Stimulated activated naive CD8-positive, alpha-beta T cell treated with anti-CD3 and anti-CD28 coated beads, Interleukin-15, Interleukin-2, amounts not matched to agents 100 U/mL and 50 U/mL, for 24 hours (primary cell): ENCODE data around the gene RAD51B.
"Not testable (repeated sequence)": the region's sequence is repeated elsewhere in the genome, so short reads cannot be mapped to it uniquely, and the experiment has no call there.

Experiments used
- ATAC-seq: fragments of 150-1000 bp; cut with Tn5 transposase; one replicate; pipeline ENCODE4 v1.10.0; 2021
- DNase-seq: peaks from one replicate; pipeline ENCODE4 v3.0.0; 2021

RAD51B gene

DNA sequence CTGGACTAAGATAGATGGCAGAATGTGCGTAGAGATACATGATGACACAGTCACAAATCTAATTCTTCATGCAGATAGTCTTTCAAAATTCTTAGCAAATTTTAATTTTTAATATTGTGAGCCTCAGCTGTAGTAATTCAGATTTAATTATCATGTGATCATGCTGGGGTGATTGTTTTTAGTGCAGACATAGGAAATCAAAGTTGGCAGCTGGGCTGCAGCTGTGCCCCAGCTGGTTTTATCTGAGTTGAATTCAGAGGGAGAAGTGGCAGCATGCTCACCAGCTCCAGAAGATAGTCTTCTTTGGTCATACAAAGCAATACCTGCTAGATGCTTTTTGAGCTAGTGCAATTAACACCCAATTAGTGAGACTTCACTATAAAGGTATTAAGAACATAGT lies 292.9 kb downstream of the RAD51B start:
- DNase-seq = no peak
- ATAC-seq = no peak

DNA sequence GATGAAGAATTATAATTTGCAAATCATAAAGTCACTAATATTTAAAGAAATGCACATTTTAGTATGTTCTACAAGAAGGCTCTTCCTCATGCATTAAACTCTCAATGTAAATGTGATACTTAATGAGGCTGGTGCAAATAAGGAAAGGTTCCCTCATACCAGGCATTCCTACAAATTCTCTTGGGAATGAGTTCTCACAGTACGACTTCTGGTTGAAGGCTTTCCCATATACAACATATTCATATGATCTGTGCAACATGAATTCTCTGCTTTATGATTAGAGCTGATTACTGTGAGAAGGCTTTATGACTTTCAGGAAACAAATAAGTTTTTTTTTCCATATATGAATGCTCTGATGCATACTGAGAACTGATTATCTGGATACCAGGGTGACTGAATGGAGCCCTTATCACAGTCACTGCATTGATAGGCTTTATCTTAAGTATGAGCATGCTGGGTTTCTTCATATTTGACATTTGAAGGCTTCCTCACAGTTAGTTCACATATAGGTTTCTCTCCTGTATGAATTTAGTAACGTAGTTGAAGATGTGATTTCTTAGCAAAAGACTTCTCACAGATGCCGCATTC lies 293.9 kb downstream of the RAD51B start:
- DNase-seq (no peak), ATAC-seq (no peak)

- not testable (repeated sequence) for ATAC-seq, DNase-seq
These were observed 296.4 kb downstream of the RAD51B start for GRCh38 chr14:68115952-68116351.

- ATAC-seq (no peak), DNase-seq (no peak)
These were observed 303.1 kb downstream of the RAD51B start for GRCh38 chr14:68122651-68123050.

- DNase-seq = no peak
- peak; percentile 57 for ATAC-seq
These were observed 304.5 kb downstream of the RAD51B start for GRCh38 chr14:68124050-68124449.

GRCh38 chr14:68124979-68125731 lies 305.6 kb downstream of the RAD51B start:
- no peak for ATAC-seq
- DNase-seq = no peak

GRCh38 chr14:68127166-68127565 lies 307.6 kb downstream of the RAD51B start:
- DNase-seq (no peak), ATAC-seq (no peak)

- no peak for DNase-seq
These were observed 312.3 kb downstream of the RAD51B start for GRCh38 chr14:68131907-68132306.

DNA sequence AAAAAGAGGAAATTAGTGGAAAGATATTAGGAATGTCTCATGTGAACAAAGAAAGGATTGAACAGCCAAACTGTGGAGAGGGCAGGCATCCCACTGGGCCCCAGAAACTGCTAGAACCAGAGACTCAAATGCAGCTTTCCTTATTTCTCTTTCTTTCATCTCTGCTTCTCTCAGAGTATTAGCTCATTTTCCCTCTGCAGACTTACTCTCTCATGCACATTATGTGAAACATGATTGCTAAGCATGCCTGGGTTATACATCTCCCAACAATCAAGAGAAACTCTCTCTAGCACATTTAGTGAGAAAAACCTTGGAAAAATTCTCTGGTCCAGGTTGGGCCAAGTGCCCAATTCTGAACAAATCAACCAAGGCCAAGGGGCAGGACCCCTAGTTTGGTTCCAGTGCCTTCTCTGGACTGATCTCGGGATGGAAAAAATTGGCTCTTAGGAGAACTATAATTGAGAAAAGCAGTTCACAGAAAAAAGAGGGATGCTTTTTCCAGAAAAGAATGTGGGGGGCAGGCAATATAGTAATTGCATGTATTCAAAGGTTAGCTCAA lies 313.1 kb downstream of the RAD51B start:
- no peak for DNase-seq
- ATAC-seq = no peak

More at GRCh38 chr14:68131907-68132306, 312.3 kb downstream of the RAD51B start:
- no peak for ATAC-seq

- ATAC-seq = no peak
- DNase-seq = no peak
These were observed 314.3 kb downstream of the RAD51B start for GRCh38 chr14:68133856-68134255.

- ATAC-seq = no peak
- no peak for DNase-seq
These were observed 315.4 kb downstream of the RAD51B start for GRCh38 chr14:68135028-68135427.

DNA sequence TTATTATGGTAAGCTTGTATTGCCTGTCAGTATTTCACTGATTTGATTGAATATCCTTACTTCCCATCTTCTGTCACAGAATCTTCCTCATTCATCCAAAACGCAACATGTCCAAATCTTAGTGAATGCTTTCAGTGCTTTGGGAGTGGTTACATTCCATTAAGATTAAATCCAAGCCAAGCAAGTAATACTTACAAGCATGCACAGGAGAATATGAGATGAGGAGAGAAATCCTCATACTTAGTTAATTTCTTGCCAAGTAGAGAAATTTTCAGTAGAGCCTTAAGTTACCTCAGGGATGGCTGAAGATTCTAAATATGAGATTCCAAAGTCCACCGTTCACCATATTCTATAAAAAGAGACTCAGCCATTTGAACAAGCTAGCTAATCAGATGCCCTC lies 316.0 kb downstream of the RAD51B start:
- no peak for DNase-seq

DNA sequence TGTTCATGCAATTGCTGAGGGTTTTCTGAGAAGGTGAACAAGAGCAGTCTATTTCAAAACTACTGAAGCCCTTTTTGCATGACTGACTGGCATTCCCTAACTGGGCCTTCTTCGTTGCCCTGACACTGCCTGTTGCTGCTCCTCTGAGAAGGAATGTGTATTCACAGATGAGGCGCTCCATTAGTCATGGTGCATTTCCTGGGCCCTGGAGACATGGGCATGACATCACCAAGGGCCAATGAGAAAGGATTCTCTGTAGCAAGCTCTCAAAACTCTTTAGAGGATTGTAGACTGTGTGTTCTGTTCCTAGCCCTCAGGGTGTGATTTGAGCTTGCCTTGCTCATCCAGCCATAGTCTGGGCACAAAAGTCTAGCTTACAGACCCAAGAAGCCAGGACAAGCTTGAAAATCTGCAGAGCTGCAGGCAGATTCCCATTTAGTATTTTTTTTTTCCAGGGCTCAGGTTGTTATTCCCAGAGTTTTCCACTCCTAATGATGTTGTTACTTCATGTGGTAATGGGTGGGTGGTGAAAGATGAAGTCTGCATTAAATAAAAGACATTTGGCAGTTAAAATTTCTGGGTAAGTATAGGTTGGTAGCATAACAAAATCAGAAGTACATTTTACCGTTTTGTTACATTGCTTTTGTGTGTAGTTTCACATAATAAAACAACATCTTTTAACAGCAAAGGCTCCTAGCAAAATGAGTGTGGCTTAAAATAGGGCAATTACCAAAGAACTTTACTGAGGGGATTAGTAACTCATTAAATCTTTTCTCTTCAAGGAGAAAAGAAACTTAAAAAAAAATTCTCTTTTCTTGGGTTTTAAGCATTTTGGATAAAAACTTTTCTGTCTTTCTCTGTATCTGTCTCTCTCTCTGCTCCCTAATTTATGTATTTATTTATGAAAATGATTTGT lies 318.4 kb downstream of the RAD51B start:
- ATAC-seq (peak; percentile 63), DNase-seq (peak; percentile 6)

More for the DNA sequence above, 316.0 kb downstream of the RAD51B start:
- ATAC-seq = no peak

DNA sequence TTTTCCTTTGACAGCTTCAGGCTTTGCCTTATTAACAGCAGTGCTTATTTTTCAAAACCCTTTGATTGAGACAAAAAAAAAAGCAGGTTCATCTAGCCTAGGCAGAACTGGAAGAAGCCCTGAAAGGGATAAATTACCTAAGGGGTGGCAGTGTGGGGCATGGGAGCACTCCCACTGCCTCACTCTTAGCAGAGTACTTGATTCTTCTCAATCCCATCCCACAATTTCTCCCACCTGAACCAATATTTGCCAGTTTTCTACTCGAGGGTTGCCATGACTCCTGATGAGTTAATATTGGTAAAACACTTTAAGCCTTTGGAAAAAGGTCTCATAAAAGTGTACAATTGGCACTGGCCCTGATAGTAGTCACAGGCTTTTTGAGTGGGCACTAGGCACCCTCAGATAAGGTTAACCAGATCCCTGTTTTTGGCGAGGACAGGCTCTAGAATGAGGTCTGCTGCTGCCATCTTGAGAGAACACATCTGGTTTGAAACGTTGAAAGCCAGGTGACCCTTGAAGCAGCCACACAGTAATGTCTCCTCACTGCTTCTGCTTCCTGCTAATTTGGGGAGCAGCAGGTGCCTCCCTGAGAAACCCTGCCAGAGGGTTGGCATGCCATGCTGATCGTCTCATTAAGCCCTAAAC lies 320.0 kb downstream of the RAD51B start:
- ATAC-seq (no peak), DNase-seq (no peak)

DNA sequence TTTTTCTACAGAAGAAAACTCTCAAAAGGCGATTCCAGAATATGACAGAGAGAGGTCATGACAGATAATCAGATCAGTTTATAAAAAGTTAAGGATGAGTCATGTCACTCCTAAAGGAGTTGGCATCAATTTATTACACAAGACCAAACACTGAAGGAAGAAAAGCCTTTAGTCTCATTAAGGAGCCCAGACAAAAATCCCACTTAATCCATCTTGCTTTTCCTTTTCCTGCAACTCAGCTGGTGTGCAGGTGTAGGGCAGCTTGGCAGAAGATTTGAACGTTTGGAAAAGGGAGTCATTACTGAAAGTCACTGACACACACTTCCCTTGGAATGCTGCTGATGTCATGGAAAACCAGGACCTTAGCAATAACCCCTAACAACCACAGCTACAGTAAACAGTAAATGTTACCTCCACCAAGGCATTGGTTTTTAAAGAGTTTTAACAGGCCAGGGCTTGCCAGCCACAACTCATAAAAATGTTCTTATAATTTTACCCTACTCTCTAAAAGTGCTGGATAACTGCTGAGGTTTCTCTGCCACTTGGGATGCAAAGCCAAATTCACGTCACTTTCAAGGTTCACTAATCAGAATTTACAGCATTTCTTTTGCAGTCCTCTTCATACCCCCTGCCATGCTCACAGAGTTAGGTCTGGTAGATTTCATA lies 320.6 kb downstream of the RAD51B start:
- no peak for DNase-seq

GRCh38 chr14:68140806-68141205 lies 321.2 kb downstream of the RAD51B start:
- no peak for ATAC-seq
- DNase-seq = no peak

More for the DNA sequence above, 320.6 kb downstream of the RAD51B start:
- ATAC-seq = no peak

GRCh38 chr14:68141281-68142088 lies 321.9 kb downstream of the RAD51B start:
- DNase-seq (no peak), ATAC-seq (no peak)

DNA sequence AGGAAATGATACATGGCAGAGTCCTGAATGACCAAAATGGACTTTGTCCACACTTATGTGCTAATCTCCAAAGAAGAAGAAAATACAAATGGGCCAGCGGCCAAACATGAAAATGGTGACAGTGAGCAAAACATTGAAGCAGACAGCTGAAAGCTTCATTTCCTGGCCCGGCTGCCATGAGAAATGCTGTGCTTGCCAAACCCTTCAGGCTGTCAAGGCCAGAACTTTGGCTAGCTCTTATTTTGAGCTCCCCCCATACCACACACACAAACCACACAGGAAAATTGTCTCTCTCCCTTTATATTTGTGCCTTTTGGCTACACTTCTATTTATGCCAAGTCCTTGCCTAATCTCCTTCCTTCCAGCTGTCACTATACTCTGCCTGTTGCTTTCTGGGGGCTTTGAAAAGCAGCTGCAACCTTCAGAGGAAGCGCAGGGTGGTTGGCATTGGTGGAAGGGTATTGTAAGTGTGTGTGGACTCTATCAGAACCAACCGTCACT lies 323.8 kb downstream of the RAD51B start:
- no peak for DNase-seq
- no peak for ATAC-seq

- no peak for DNase-seq
These were observed 324.6 kb downstream of the RAD51B start for GRCh38 chr14:68144051-68144681.

DNA sequence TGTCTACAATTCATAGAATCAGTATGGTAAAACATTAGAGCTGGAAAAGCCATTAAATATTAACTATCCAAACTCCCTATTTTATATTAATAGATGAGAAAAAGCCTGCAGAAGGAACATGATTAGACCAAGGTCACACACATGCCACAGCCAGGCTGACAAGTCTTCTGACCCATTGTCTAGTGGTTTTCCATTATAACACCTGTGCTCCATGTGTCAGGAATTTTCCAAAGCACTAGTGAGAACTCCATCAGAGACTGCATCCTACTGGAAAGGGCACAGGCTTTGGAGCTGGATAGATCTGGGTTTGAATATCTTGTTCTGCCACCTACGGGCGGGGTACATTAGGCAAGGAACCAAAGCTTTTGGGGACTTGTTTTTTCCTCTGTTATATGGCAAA lies 325.5 kb downstream of the RAD51B start:
- DNase-seq = no peak
- no peak for ATAC-seq

More at GRCh38 chr14:68144051-68144681, 324.6 kb downstream of the RAD51B start:
- no peak for ATAC-seq
